ENCODE results near the gene AZIN2.
A peak's percentile ranks its signal among the peaks of the same experiment; 100 is the strongest.
"Not testable (repeated sequence)": the region's sequence is repeated elsewhere in the genome, so short reads cannot be mapped to it uniquely, and the experiment has no call there.

AZIN2 gene

GRCh38 chr1:33080885-33081553 is at the start of gene AZIN2:
AZIN2 (plus strand) TSS chr1:33081153; CDS start chr1:33082250, 1,097 bp downstream.
- peak; percentile 96 for DNase-seq (ENCODE audit: low spot score)

- no peak for DNase-seq (ENCODE audit: low spot score)
Observed at GRCh38 chr1:33031506-33031905, 49.4 kb upstream of the AZIN2 start.

GRCh38 chr1:33032126-33032869 is 48.7 kb upstream of the AZIN2 start:
- no peak for DNase-seq (ENCODE audit: low spot score)

GRCh38 chr1:33036051-33036525 is 44.9 kb upstream of the AZIN2 start:
- no peak for DNase-seq (ENCODE audit: low spot score)

GRCh38 chr1:33036526-33037503 is 44.1 kb upstream of the AZIN2 start, which contains the start of gene AK2:
AK2 (minus strand) TSS chr1:33036883; CDS start chr1:33036828, 55 bp downstream.
- peak; percentile 93 for DNase-seq (ENCODE audit: low spot score)

GRCh38 chr1:33039840-33040239 is 41.1 kb upstream of the AZIN2 start:
- no peak for DNase-seq (ENCODE audit: low spot score)

- no peak for DNase-seq (ENCODE audit: low spot score)
Observed at GRCh38 chr1:33041026-33041425, 39.9 kb upstream of the AZIN2 start.

GRCh38 chr1:33042831-33043230 is 38.1 kb upstream of the AZIN2 start:
- no peak for DNase-seq (ENCODE audit: low spot score)

GRCh38 chr1:33043267-33044092 is 37.5 kb upstream of the AZIN2 start:
- DNase-seq (ENCODE audit: low spot score) = no peak

- no peak for DNase-seq (ENCODE audit: low spot score)
Observed at GRCh38 chr1:33045246-33045645, 35.7 kb upstream of the AZIN2 start.

GRCh38 chr1:33045814-33046213 is 35.1 kb upstream of the AZIN2 start:
- DNase-seq (ENCODE audit: low spot score) = no peak

- DNase-seq (ENCODE audit: low spot score) = not testable (repeated sequence)
Observed at GRCh38 chr1:33046234-33046633, 34.7 kb upstream of the AZIN2 start.

- DNase-seq (ENCODE audit: low spot score) = no peak
Observed at GRCh38 chr1:33047290-33047689, 33.7 kb upstream of the AZIN2 start.

GRCh38 chr1:33047839-33048305 is 33.1 kb upstream of the AZIN2 start:
- no peak for DNase-seq (ENCODE audit: low spot score)

GRCh38 chr1:33048426-33048825 is 32.5 kb upstream of the AZIN2 start:
- DNase-seq (ENCODE audit: low spot score) = no peak

- DNase-seq (ENCODE audit: low spot score) = no peak
Observed at GRCh38 chr1:33049371-33049770, 31.6 kb upstream of the AZIN2 start.

- no peak for DNase-seq (ENCODE audit: low spot score)
Observed at GRCh38 chr1:33050221-33051076, 30.5 kb upstream of the AZIN2 start.

GRCh38 chr1:33055210-33056008 is 25.5 kb upstream of the AZIN2 start:
- peak; percentile 41 for DNase-seq (ENCODE audit: low spot score)

- DNase-seq (ENCODE audit: low spot score) = no peak
Observed at GRCh38 chr1:33056426-33056825, 24.5 kb upstream of the AZIN2 start.
